Activated CD8-positive, alpha-beta memory T cell treated with anti-CD3 and anti-CD28 coated beads, Interleukin-2, amount 50 U/mL, for 24 hours (primary cell): Measurements from ENCODE around the gene GLI3.

Experiments used
- DNase-seq: peaks from one replicate; pipeline ENCODE4 v3.0.0-alpha.2; 2020; ENCODE audit errors: extremely low read depth

The GLI3 gene

GRCh38 chr7:42175834-42176723 is 60.9 kb downstream of the GLI3 start:
- DNase-seq = no peak

GRCh38 chr7:42174391-42174912 is 62.6 kb downstream of the GLI3 start:
- no peak for DNase-seq

GRCh38 chr7:42170724-42171123 is 66.3 kb downstream of the GLI3 start:
- no peak for DNase-seq

DNA sequence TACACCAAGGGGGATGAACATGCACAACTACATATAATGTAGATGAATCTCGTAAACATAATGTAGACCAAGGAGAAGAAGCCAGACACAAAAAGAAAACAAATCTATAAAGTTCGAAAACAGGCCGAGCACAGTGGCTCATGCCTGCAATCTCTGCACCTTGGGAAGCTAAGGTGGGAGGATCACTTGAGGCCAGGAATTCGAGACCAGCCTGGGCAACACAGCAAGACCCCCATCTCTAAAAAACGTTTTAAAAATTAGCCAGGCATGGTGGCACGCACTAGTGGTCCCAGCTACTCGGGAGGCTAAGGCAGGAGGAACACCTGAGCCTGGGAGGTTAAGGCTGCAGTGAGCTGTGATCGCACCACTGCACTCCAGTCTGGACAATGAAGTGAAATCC is 68.5 kb downstream of the GLI3 start:
- no peak for DNase-seq

DNA sequence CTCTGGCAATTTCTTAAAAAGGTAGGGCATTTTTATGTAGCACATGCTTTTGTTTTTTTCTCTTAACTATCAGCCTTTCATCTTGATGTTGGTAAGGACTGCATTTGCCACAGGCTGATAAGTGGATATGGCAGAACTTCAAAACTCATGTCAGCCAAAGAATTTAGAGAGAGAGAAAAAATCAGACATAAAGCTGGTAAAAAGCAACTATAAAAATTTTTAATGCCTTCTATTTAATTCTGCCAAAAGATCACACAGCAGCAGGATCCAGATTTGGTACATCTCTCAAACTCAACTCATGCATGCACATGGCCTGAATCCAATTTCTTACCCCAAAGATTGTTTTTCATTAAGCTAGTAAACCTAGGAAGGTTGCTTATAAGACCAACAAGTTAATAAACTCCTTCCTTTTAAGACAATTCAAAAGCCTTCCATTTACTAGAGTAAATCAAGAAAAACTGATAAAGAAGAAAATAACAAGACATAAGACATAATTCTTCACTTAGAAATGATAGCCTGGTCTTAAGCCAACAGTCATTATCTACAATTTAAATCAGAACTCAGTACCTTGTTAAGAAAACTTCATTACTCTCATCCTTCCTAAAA is 69.3 kb downstream of the GLI3 start:
- no peak for DNase-seq

- DNase-seq = no peak
These were observed 69.8 kb downstream of the GLI3 start for GRCh38 chr7:42167206-42167605.

- DNase-seq = no peak
These were observed 72.1 kb downstream of the GLI3 start for GRCh38 chr7:42164881-42165428.

GRCh38 chr7:42162560-42163325 is 74.3 kb downstream of the GLI3 start:
- DNase-seq = no peak

- no peak for DNase-seq
These were observed 75.3 kb downstream of the GLI3 start for GRCh38 chr7:42161719-42162118.

- DNase-seq = no peak
These were observed 75.9 kb downstream of the GLI3 start for GRCh38 chr7:42161110-42161509.

DNA sequence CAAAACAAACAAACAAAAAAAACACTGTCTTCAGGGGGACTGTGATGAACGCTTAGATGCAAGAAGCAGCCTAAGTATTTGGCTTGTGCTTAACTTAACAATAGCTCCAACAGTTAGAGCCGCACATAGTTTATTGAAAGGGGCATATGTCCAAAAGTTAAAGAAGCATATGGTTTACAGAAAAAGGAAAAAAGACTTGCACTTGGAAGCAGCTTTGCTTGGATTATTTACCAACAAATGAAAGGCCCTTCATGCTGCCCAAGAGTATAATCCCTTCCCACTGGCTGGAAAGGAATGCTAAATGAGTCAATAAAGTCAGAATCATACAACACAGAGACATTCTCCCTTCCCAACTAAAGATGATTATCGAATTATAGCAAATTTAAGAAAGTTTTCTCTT is 77.9 kb downstream of the GLI3 start:
- DNase-seq = no peak

DNA sequence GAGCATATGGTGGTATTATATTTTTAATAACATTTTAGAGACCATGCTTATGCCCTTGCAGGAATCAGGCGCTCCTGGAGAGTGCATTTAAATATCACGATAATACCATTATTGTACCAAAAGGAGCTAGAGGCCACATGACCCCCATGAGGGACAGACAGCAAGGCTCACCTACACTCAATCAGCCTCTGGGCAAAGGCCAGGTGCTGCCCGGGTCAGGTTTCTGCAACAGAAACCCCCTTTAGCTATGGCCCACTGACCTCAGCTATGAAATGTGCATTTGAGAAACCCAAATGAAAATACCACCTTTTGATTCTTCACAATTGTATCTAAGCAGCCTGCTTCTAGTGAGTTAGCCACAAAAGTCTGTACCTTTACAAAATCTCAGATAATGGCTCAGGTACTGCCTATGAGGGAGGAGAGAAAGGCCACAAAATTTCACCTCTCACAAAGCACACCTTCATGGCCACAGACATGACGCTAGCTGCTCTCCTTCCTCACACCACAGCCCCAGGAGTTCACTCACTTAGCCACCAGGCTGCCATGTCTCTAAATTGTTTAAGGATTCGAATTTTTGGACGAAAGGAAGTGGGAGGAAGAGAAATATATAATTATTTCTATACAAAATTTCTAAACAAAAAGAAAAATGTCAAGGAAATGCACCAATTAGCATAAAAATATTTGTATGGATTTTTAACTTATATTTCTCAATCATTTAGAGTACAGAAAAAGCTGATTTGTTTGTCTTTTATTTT is 79.9 kb downstream of the GLI3 start:
- DNase-seq = no peak

- DNase-seq = no peak
These were observed 80.6 kb downstream of the GLI3 start for GRCh38 chr7:42156291-42156865.

GRCh38 chr7:42155584-42156290 is 81.3 kb downstream of the GLI3 start:
- no peak for DNase-seq

DNA sequence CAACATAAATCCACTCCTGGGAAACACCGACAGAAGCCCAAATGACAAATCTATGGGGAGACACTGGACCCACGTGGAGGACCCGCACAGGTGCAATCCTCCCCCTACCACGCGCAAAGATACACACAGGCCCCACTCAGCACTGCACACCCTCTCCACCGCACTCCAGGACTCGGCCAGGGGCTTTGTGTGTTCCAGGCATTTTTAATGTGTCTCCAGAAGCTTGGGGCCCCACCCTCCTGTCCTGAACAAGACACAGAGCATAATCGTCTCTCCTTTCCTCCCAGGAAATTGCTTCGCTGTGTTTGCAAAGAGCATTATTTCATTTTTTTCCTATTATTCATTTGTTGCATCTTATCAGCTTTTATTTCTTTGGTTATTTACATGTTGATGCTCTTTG is 82.8 kb downstream of the GLI3 start:
- DNase-seq = no peak

GRCh38 chr7:42152329-42153205 is 84.4 kb downstream of the GLI3 start:
- DNase-seq = no peak

DNA sequence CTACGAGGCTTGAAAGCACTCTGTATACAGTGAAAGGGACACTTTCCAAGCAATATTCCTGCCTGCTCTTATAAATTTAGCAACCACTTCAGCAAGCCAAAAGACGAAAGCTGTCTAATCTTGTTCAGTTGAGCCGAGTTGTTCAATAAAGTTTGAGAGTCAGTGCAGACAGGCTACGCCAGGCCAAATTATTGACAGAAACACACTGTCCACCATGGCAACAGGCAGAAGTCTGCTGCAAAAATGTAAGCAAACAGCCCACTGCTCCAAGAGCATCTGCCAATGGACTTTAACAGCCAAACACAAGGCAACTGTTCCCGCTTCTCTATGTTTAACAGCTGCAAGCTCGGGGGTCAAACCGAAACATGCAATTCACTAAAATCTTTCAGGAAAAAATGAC is 85.7 kb downstream of the GLI3 start:
- no peak for DNase-seq

DNA sequence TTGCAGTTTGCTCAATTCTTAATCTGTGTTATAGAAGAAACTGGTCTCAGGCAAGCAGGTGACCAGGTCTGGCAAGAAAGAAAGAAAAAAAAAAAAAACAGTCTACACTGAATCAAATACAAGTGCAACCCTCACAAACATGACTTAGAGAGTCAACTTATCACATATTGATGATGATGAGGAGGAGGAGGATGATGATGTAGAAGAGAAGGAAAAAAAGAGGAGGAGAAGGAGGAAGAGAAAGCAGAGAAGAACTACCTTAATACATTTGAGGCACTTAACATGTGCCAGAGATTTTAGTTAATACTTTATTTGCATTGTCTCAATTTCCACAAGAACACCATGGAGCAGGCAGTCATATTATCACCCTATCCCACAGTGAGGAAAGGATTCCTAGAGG is 91.5 kb downstream of the GLI3 start:
- DNase-seq = no peak

- DNase-seq = no peak
These were observed 92.4 kb downstream of the GLI3 start for GRCh38 chr7:42144604-42145003.
